Activated CD4-positive, alpha-beta T cell treated with anti-CD3 and anti-CD28 coated beads, Interleukin-2, amount 50 U/mL, for 16 hours (primary cell): ENCODE data around the gene RIPPLY3.

ENCODE experiments used
- DNase-seq: peaks from one replicate; pipeline ENCODE4 v3.0.0-alpha.2; 2020

Gene RIPPLY3

GRCh38 chr21:37006486-37007291 is at the start of gene RIPPLY3:
Gene RIPPLY3, plus strand, starts transcription at chr21:37006702. Its CDS starts 71 bp downstream, at chr21:37006773.
- no peak for DNase-seq

- no peak for DNase-seq
Measured at GRCh38 chr21:36959020-36959835, 47.3 kb upstream of the RIPPLY3 start.

- DNase-seq, result no peak
Measured at GRCh38 chr21:36960676-36961284, 45.7 kb upstream of the RIPPLY3 start.

- no peak for DNase-seq
Measured at GRCh38 chr21:36962098-36962780, 44.3 kb upstream of the RIPPLY3 start.

- no peak for DNase-seq
Measured at GRCh38 chr21:36964398-36964797, 42.1 kb upstream of the RIPPLY3 start.

- DNase-seq, result peak; percentile 7
Measured at GRCh38 chr21:36964827-36965719, 41.4 kb upstream of the RIPPLY3 start.

GRCh38 chr21:36965720-36966065 is 40.8 kb upstream of the RIPPLY3 start:
- no peak for DNase-seq

GRCh38 chr21:36966066-36966820 is 40.3 kb upstream of the RIPPLY3 start, which contains the start of gene HLCS:
Gene HLCS, minus strand, starts transcription at chr21:36966669. Its CDS starts 31 bp downstream, at chr21:36966638.
- peak; percentile 76 for DNase-seq

GRCh38 chr21:36966821-36967768 is 39.4 kb upstream of the RIPPLY3 start:
- DNase-seq, result no peak

GRCh38 chr21:36968414-36968813 is 38.1 kb upstream of the RIPPLY3 start:
- no peak for DNase-seq

- DNase-seq, result no peak
Measured at GRCh38 chr21:36968976-36969375, 37.5 kb upstream of the RIPPLY3 start.

GRCh38 chr21:36973986-36974850 is 32.3 kb upstream of the RIPPLY3 start:
- DNase-seq, result no peak

- DNase-seq, result no peak
Measured at GRCh38 chr21:36974851-36975192, 31.7 kb upstream of the RIPPLY3 start.

GRCh38 chr21:36976228-36976861 is 30.2 kb upstream of the RIPPLY3 start:
- no peak for DNase-seq

GRCh38 chr21:36976882-36977651 is 29.4 kb upstream of the RIPPLY3 start:
- peak; percentile 34 for DNase-seq

GRCh38 chr21:36980280-36981048 is 26.0 kb upstream of the RIPPLY3 start:
- no peak for DNase-seq

GRCh38 chr21:36981049-36981391 is 25.5 kb upstream of the RIPPLY3 start:
- no peak for DNase-seq
